H1 (cell line): ENCODE results near the gene DACT1. TPM values are rescaled to one million over a fixed set of nuclear protein-coding genes. Genes with fewer than 3 reads are reported as not detected.
A peak's percentile ranks its signal among the peaks of the same experiment; 100 is the strongest.

Experiments
- CBX8 ChIP-seq: fragments of 300-800, 300-1000 bp; sonication (generic); IDR thresholded peaks from 2 replicates; pipeline ENCODE4 v1.7.1; 2016; ENCODE audit warnings: low read depth, low read length, borderline replicate concordance
- CHD1 ChIP-seq: IDR thresholded peaks from 2 replicates; pipeline ENCODE4 v1.6.1; 2012; ENCODE audit warnings: low read depth, low read length, improper control_type of control experiment
- E2F6 ChIP-seq: IDR thresholded peaks from 2 replicates; pipeline ENCODE4 v1.6.1; 2012; ENCODE audit warnings: inconsistent platforms
- HDAC2 ChIP-seq, 2 experiments: fragments of 300-600 bp in 1 of 2; sonication (generic) in 1 of 2; IDR thresholded peaks; 2 replicates each; pipeline ENCODE4 v1.6.1; 2011 to 2012; ENCODE audit warnings: low read depth in 2 of 2, low read length in 2 of 2, mild to moderate bottlenecking in 2 of 2, moderate library complexity in 2 of 2, borderline replicate concordance in 1 of 2, inconsistent platforms in 1 of 2
- NANOG ChIP-seq: IDR thresholded peaks from 2 replicates; pipeline ENCODE4 v1.6.1; 2011; ENCODE audit warnings: low read length, low read depth, mild to moderate bottlenecking, inconsistent platforms; ENCODE audit not compliant: insufficient read depth, poor library complexity, severe bottlenecking
- POLR2A ChIP-seq, 2 experiments: IDR thresholded peaks; 1 replicate in 1 of 2; 2 replicates in 1 of 2; pipeline ENCODE4 v1.6.1; 2011; ENCODE audit warnings: low read depth in 2 of 2, low read length in 2 of 2, mild to moderate bottlenecking in 2 of 2; ENCODE audit errors: control extremely low read depth in 1 of 2
- POU5F1 ChIP-seq: IDR thresholded peaks from 2 replicates; pipeline ENCODE4 v1.6.1; 2011; ENCODE audit warnings: low read depth, mild to moderate bottlenecking, low read length, moderate library complexity
- polyA plus RNA-seq, 7 experiments: library from polyadenylated mRNA; depleted of rRNA in 3 of 7; stranded (reverse) in 5 of 7; unstranded in 2 of 7; fragments of >200 nt in 5 of 7; fragments of 200-250 nt in 2 of 7; gene quantifications; 1 replicate in 5 of 7; 2 replicates in 1 of 7; 4 replicates in 1 of 7; pipeline versions ENCODE4 v1.2.1 to v1.2.3, GENCODE V29; 2011 to 2013; ENCODE audit warnings: missing spikeins in 2 of 7, mixed read lengths in 2 of 7
- total RNA-seq: library from RNA; stranded (reverse); fragmentation: NEBNext Ultra II Directional; extraction: Animal tissue kit (Norgen Biotek cat#: 25700); gene quantifications from 2 replicates; pipeline ENCODE4 v1.2.1, GENCODE V29; 2021
- TF ChIP-seq, protein P1 (sequence below): fragments of 300-600 bp; sonication (generic); IDR thresholded peaks from 2 replicates; pipeline ENCODE4 v1.7.1; 2012; ENCODE audit warnings: low read length, moderate library complexity, mild to moderate bottlenecking, inconsistent platforms; ENCODE audit not compliant: insufficient replicate concordance
- TF ChIP-seq, protein P2 (sequence below): IDR thresholded peaks from 2 replicates; pipeline ENCODE4 v1.6.1; 2012; ENCODE audit warnings: low read length, inconsistent platforms

DACT1 gene
- total and polyA plus RNA-seq, 2 of the 8 experiments (the other 6 are each of a cell fraction or from before 2014, with no cell fraction given) = 3.2 to 29.8 TPM

- TF ChIP-seq, protein P1, sequence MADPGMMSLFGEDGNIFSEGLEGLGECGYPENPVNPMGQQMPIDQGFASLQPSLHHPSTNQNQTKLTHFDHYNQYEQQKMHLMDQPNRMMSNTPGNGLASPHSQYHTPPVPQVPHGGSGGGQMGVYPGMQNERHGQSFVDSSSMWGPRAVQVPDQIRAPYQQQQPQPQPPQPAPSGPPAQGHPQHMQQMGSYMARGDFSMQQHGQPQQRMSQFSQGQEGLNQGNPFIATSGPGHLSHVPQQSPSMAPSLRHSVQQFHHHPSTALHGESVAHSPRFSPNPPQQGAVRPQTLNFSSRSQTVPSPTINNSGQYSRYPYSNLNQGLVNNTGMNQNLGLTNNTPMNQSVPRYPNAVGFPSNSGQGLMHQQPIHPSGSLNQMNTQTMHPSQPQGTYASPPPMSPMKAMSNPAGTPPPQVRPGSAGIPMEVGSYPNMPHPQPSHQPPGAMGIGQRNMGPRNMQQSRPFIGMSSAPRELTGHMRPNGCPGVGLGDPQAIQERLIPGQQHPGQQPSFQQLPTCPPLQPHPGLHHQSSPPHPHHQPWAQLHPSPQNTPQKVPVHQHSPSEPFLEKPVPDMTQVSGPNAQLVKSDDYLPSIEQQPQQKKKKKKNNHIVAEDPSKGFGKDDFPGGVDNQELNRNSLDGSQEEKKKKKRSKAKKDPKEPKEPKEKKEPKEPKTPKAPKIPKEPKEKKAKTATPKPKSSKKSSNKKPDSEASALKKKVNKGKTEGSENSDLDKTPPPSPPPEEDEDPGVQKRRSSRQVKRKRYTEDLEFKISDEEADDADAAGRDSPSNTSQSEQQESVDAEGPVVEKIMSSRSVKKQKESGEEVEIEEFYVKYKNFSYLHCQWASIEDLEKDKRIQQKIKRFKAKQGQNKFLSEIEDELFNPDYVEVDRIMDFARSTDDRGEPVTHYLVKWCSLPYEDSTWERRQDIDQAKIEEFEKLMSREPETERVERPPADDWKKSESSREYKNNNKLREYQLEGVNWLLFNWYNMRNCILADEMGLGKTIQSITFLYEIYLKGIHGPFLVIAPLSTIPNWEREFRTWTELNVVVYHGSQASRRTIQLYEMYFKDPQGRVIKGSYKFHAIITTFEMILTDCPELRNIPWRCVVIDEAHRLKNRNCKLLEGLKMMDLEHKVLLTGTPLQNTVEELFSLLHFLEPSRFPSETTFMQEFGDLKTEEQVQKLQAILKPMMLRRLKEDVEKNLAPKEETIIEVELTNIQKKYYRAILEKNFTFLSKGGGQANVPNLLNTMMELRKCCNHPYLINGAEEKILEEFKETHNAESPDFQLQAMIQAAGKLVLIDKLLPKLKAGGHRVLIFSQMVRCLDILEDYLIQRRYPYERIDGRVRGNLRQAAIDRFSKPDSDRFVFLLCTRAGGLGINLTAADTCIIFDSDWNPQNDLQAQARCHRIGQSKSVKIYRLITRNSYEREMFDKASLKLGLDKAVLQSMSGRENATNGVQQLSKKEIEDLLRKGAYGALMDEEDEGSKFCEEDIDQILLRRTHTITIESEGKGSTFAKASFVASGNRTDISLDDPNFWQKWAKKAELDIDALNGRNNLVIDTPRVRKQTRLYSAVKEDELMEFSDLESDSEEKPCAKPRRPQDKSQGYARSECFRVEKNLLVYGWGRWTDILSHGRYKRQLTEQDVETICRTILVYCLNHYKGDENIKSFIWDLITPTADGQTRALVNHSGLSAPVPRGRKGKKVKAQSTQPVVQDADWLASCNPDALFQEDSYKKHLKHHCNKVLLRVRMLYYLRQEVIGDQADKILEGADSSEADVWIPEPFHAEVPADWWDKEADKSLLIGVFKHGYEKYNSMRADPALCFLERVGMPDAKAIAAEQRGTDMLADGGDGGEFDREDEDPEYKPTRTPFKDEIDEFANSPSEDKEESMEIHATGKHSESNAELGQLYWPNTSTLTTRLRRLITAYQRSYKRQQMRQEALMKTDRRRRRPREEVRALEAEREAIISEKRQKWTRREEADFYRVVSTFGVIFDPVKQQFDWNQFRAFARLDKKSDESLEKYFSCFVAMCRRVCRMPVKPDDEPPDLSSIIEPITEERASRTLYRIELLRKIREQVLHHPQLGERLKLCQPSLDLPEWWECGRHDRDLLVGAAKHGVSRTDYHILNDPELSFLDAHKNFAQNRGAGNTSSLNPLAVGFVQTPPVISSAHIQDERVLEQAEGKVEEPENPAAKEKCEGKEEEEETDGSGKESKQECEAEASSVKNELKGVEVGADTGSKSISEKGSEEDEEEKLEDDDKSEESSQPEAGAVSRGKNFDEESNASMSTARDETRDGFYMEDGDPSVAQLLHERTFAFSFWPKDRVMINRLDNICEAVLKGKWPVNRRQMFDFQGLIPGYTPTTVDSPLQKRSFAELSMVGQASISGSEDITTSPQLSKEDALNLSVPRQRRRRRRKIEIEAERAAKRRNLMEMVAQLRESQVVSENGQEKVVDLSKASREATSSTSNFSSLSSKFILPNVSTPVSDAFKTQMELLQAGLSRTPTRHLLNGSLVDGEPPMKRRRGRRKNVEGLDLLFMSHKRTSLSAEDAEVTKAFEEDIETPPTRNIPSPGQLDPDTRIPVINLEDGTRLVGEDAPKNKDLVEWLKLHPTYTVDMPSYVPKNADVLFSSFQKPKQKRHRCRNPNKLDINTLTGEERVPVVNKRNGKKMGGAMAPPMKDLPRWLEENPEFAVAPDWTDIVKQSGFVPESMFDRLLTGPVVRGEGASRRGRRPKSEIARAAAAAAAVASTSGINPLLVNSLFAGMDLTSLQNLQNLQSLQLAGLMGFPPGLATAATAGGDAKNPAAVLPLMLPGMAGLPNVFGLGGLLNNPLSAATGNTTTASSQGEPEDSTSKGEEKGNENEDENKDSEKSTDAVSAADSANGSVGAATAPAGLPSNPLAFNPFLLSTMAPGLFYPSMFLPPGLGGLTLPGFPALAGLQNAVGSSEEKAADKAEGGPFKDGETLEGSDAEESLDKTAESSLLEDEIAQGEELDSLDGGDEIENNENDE = peak; percentile 61
- TF ChIP-seq, protein P2, sequence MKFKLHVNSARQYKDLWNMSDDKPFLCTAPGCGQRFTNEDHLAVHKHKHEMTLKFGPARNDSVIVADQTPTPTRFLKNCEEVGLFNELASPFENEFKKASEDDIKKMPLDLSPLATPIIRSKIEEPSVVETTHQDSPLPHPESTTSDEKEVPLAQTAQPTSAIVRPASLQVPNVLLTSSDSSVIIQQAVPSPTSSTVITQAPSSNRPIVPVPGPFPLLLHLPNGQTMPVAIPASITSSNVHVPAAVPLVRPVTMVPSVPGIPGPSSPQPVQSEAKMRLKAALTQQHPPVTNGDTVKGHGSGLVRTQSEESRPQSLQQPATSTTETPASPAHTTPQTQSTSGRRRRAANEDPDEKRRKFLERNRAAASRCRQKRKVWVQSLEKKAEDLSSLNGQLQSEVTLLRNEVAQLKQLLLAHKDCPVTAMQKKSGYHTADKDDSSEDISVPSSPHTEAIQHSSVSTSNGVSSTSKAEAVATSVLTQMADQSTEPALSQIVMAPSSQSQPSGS = no peak
- TF ChIP-seq CHD1 (no peak), NANOG (peak; percentile 58), CBX8 (no peak), POU5F1 (0 out of 2 replicates have a peak, but pooled peaks have one; percentile 44), POLR2A (IDR thresholded peaks at IDR 0.05; ENCODE audit: control extremely low read depth in 1 of 2, low read depth in 2 of 2, low read length in 2 of 2) (no peak), HDAC2 (IDR thresholded peaks at IDR 0.05; ENCODE audit: borderline replicate concordance in 1 of 2, low read depth in 2 of 2, low read length in 2 of 2) (peak in 1 of 2 experiments; percentile 70; a peak in 1 of 4 replicates), E2F6 (no peak)
Observed at GRCh38 chr14:58625438-58625837, 12.3 kb upstream of the DACT1 start (continued).
